COLO668 (cell line): ENCODE results near the gene SHC3.

Source experiments
- DNase-seq: peaks from one replicate; lab custom pipeline; 2025; ENCODE audit not compliant: unreplicated experiment; lab: John Stamatoyannopoulos, UW

The SHC3 gene

DNA sequence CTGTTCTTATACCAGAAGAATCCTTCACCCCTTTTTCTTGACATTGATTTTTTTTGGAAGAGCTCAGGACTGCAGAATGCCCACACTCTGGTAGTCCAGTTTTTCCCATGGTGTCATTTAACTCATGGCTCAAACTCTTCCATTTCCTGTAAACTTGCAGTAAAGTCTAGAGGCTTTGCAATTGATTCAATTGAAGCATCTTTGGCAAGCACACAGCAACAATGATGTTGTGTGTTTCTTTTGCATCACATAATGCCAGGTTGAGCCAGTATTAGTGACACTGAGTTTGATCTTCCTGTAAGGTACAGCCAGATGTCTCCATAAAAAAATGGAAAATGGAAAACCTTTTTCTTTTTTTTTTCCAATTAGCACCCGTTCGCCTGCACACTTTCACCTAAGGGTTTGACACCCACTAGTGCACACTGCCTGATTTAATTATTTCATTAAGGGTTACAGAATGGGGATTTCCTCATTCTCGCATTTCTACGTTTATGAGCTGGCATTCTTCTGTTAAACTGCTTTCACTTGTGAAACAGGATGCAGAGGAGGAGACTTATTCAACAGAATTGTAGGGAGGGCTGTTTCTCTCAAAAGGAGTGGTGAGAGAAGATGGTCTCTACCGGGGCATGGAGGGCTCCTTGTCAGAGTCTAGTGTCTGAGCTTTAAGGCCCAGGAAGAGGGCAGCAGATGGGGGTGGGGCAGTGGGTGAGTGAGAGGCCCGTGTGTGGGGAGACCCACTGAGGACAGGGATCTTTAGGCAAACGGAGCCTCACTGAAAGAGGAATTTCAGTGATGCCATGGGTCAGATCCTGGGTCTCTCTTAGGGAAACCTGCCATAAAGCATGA is 189.6 kb downstream of the SHC3 start:
- no peak for DNase-seq

DNA sequence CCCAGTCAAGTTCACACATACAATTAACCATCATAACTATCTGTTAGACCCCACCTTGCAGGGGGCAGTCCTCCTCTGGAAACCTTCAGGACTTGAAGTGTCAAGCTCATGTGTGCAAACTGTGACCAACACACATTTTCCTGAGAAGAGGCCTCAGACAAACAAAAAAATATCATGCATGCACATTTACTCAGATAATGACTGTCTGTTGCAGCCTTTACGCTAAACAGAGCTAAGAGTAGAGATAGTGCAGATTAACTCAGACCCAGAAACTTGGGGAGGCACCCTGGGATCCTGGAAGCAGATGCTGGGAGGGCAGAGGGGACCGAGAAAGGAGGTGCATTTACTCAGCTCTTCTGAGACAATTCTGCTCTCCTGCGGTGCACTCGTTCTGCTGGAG is 191.0 kb downstream of the SHC3 start:
- no peak for DNase-seq

DNA sequence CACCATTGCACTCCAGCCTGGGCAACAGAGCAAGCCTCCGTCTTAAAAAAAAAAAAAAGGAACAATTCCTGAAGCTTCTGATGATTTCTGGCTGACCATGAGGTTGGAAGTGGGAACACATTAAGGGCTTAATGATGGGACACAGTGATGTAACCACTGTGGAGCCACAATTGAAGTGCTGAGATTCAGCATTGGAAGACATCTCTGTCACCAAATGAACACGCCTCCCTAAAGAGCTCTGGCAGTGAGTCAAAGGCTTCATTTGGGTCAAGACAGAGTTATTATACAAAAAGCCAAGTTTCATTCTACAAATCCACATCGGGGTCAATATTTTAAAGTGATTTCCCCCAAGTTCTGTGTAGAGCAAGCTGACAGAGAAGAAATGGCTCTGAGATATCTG is 191.8 kb downstream of the SHC3 start:
- no peak for DNase-seq

DNA sequence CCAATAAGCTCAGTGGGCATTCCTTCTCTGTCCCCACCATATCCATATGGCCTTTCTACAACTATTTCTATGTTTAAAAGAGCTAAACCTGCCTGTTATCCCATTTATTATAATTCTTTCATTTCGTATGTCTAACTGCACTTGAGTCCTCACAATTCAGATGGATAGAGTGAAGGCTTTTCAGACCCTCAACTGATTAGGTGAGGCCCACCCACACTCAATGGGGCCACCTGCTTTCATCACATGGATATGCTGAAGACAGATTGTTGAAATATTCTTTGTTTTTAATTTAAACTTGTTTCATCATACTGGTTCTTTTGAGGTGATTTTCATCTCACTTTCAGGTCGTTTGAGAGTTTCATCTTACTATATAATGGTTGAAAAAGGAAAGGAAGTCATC is 193.0 kb downstream of the SHC3 start:
- no peak for DNase-seq

DNA sequence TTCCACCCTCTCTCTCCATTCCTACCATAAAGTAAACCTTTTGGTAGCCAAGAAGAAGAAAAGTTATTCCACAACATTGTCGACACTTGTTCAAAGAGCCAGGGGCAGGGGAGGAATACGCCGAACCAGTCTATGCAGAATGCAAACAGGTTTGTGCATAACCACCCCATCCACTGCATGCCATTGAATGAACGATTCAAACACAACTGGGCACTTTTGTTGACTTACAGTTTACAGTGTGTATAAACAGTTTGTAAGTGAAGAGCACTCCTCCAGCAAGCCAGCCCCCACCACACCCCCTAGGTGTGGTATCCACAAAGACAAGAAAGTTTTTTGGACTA is 194.1 kb downstream of the SHC3 start:
- DNase-seq: no peak

DNA sequence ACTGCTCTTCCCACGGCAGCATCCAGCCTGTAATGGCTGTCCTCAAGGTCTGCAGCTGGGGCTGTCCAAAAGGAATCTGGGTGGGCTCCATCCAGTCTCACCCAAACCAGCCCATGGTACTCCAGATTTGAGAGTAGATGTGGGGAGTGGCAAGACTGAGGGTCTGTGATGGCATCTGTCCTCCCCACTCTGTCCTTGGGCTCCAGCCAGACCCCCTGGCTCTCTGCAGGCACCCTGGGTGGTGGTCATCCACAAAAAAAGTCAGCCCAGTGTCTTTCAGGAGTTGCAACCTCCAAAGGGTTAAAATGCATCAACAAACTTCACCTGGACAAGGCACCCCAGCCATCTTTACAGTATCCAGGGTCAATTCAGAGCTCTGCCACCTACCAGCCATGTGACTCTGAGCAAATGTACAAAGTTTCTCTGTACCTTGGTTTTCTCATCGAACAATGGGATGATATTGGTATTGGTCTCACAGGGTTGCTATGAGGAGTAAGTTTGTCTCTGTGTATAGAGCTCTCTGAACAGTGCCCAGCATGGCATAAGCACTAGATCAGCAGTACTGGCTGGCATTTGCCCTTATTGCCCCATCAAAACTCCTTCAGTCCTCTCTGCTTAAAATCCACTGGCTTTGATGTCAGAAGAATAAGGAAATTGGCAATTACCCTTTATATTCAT is 194.6 kb downstream of the SHC3 start:
- no peak for DNase-seq

DNA sequence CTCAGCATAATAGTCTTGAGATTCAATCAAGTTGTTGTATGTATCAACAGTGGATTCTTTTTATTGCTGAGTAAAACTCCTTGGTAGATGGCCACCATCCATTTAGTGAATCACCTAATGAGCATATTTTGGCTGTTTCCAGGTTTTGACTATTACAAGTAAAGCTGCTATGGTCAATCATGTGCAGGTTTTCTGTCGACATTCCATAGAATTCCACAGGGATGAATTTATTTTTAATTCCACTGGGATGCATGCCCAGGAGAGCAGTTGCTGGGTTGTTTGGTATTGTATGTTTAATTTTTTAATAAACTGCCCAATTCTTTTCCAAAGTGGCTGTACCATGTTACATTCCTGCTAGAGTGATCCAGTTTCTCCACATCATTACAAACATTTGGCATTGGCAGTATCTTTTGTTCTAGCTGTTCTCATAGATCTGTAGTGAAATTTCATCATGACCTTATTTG is 197.8 kb downstream of the SHC3 start:
- no peak for DNase-seq

DNA sequence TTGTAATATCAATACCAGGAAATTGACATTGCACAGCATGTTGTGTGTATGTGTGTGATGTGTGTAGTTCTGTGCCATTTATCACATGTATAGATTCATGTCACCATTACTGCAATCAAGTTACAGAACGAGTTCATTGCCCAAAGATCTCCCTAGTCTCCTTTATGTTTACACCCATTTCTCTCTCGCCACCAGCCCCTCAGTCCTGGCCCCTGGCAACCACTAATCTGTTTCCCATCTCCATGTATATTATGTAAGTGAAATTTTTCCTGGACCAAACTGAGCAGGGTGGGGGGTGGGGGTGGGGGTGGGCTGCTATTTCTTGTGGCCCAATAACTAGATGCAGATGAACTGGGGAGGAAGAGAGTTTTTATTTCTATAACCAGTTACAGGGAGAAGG is 198.8 kb downstream of the SHC3 start:
- no peak for DNase-seq

DNA sequence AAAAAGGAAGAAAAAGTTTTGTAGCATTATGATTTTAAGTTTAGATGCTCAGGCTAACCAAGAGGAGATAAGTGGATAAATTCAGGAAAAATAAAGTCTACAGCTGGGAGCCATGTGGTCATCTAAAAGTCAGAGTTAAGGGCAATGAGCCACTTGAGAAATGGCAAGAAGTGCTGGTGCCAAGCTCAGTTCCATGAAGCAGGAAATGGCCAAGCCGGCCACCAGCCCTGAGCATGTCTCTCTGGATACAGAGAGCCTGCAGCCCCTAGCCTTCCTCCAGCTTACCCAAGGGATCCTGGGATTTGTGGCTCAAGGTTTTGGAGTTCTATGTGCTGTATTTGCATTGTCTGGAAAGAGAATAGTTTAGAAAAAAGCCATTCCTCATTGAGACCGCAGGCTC is 199.6 kb downstream of the SHC3 start:
- DNase-seq: no peak

DNA sequence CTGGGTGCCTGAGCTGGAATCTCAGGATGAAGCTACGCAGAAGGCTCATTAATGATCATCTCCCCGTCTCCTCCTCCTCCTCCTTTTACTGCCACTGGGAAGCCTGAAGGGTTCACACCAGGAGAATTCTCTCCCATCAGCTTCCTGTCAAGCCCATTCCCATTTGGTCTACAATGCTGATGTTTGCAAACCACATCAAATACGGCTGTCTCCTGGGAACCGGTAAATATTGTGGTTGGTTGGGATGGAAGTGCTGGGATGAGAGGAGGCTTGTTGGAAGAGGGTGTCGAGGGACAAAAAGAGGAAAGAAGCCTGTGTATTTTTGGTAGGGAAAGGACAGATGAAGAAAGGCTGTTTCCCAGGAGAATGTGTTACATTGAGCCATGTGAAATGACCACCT is 200.6 kb downstream of the SHC3 start:
- DNase-seq: peak; percentile 19

DNA sequence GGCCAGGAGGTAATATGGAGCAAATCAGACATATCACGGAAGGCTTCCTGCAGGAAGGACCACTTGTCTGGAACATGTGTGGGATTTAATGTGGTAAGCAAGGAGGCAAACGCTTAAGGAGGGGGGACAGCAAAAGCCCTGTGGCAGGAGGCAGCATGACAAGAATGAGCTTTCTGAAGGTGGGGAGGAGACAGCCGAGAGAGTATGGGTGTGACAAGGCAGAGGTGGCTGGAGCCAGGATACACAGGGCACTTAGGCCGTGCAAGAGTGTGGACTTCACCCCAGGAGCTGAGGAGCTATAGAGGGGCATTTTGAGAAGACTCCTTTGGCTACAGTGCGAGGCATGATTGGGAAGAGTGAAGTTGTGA is 201.7 kb downstream of the SHC3 start:
- no peak for DNase-seq

DNA sequence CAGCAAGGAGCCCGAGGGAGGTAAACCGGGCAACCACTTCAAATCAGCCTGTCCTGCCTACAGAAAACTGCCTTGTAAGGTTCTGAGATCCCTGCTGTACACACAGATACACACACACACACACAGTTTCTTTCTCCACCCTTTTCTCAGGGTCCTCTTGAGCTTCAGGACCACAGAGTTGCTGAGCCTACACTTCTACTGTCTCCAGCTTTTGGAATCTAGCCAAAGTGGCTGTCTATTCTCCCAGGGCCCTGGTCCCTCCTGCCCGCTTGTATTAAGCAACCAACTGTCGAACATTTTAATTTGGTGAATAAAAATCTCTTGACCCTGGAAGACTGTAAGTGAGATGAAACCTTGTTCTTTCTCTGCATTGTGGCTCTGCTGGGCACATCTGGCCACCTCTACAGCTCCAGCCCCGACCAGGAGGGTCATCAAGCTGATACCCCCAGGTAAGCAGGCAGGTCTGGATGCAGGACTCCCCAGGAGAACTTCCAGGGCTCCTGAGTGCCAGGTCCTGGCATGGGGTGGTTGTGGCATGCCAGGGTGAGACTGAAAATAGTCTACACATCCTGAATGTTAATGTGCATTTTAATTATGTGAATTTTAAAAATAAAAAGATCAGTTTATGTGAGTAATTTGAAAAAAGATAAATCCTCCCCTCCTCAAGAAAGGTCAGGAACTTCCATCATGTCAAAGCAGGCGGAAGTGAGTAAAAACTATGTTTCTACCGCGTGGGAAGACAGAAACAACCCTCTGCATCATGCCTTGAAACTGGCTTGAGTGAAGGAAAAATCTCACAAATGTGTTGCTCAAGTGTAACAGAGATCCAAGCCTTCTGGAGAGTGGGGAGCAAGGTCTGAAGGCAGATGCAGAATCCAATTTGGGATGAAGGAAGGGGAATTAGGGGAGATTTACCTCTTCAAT is 202.4 kb downstream of the SHC3 start:
- DNase-seq: no peak

DNA sequence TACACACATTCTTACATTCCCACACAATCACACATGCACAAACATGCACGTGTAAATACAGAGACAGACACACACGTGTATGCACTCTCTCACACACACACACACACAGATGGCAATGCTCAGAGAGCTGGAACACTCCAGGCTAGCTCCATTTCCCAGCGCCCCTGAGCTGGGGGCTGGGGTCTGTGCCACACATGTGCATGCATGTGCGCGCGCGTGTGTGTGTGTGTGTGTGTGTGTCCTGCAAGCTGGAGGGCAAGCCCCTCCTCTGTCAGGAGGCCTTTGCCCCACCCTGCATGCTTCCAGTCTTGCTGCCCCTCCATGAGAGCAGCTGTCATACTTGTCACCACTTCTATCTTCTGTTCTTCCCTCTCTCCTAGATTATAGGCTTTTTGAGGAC is 204.0 kb downstream of the SHC3 start:
- DNase-seq: no peak

DNA sequence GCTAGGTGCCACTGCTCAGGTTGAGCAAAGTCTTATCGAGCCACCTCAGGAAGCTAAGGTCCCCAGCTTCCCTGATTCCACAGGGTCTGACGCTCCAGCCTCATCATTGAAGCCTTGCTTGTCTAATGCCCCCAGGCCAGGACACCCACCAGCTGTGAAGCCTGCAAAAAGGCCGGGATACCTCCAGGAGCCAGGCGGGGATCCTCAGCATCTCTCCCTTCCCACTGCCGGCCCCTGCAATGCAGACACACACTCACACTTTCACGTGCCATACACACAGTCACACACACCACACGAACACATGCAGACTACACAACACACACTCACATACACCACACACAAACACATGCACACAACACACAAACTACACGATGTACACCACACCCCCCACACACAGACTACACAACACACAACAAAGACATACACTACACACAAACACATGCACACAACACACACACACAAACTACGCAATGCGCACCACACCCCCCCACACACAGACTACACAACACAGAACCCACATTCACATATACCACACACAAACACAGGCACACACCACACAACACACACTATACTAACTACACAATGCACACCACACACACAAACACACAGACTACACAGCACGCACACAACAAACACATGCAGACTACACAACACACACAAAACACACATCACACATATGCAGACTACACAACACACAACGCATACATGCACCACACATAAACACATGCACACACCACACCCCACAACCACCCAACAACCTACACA is 205.2 kb downstream of the SHC3 start:
- DNase-seq: no peak

DNA sequence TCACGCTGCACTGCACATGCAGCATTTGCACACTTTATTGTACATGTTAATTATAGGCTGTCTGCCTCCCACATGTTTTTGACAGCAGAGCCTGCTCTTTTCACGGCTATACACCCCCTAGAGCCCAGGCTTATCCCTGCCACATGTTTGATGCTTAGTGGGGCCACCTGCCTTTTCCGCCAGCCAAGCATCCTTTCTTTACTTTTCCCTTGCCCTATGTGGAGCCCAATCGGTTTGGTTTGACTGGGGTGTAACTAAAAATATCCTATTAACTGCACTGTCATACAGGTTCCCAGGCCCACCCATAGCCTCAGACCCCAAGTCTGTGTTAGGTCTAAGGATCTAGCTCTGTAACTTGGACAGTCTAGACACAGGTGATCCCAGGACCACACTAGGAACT is 206.2 kb downstream of the SHC3 start:
- no peak for DNase-seq

DNA sequence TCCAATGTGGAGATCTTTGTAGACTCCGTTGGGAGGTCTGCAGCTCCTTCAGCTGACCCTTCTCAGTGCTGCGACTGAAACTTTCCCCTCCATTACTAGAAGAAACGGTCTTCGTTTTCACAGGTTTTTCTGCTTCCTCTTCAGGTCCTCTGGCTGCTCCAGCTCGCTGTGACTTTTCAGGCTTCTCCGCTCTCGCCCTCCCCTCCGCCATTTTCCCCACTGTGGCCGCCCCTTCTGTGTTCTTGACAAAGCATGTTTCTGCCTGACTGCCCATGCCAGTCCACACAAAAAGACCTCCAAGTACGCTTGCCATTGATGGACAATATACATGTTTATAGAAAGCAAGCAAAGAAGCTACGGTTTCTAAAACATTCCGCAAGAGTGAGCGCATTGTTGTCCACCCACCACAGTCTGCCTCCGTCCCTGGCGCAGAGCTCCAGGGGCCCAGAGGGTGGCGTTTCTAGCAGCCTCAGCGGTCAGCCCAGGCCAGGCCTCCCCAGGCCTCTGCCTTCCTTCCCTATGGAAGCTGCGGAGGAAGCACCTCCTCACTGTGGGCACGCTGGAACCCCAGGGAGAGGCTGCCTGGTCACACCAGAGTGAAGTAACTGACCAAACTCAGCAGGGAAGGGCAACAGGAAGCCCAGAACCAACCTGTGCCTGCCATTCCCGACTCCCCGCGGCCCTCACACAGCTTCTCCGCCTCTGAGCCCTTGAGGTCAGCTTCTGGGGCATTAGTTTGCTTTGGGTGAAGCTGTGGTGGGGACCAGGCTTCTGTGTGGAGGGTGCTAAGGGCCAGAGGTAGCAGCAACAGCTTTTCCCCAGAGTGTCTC is 207.3 kb downstream of the SHC3 start:
- DNase-seq: no peak

DNA sequence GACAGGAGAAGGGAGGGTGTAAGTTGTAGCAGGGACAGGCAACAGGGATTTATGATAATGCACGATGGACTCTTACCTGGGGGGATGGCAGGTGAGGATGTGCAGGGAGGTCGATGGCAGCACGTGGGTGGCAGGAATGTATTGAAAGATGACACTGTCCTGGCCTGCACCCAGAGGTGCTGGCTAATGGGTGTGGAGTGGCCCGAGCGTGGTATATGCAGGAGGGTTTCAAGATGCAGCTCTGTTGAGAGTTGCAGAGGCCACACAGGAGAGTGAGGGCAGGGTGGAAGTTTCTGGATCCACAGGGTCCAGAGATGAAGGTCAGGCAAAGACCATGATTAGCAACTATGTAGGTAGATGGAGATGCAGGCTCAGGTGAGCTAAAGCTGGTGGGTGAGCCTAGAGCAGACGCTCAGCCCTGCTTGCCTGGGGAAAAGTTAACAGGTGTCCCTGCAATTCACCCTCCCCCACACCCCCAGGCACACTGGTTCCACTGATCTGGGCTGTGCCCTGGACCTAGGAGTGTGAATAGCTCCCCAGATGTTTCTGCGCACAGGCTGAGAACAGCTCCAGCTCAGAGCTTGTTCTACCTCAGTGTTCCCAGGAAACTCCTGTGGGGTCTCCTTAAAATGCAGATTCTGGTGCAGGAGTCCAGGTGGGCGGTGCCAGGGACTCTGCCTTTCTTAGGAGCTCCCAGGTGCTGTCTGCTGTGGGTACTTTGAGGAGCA is 208.8 kb downstream of the SHC3 start:
- DNase-seq: no peak

DNA sequence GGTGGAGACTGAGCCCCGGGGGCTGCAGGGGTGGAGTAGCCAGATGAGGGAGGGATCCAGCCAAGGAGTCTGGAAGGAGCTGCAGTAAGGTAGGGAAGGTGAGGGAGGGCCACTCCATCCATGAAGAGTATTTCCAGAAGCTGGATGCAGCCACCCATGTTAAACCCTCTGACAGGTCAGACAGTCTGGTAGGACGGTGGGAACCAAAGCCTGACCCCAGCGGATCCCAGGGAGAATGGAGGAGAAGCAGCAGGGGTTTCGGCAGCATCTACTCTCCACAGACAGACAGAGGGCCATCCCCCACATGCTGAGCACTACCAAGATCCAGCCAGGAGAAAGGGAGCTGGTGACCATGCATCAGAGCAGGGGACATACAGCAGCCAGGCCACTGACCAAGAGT is 209.8 kb downstream of the SHC3 start:
- DNase-seq: no peak

DNA sequence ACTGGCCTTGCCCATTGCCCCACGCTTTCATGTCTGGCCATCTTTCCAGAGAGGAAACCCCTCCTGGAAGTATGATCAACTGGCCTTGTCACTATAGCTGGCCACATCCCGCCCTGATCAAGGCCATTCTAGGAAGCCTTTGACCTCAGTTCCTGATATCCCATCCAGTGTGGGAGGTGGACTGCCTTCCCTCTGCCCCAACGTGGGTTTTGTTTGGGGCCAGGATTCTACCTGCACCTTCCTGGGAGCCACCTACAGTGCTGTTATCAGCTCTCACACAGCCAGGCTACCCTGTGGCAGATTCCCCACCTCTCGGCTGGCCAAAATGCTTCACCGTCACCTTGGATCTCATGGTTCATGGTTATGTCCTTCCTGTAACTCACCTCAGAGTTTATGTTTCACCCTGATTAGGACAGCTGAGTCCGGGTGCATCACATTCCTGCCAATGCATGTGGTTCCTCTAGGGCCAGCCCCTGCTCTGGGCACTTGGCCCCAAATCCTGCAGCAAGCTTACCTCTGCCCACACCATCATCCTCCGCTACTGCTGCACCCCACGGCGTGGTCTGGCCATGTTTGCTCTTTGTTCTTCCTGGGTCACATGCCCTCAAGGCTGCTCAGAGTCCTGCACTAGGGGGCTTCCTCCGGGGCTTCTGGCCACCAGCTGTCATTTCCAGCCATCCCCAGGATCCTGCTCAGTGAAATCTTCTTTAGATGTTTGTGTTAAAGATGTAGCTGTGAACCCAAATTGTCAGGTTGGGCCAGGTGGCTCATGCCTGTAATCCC is 211.5 kb downstream of the SHC3 start:
- no peak for DNase-seq
